Measurements from ENCODE around the gene DOCK4. TPM values are rescaled to one million over a fixed set of nuclear protein-coding genes. Genes with fewer than 3 reads are reported as not detected.

DOCK4 gene
- total and polyA plus RNA-seq, 10 of the 15 experiments (the other 5 are each of a cell fraction or from before 2014, with no cell fraction given): 0.03 to 0.73 (median 0.38) TPM

GRCh38 chr7:112176241-112176640 is 30.0 kb downstream of the DOCK4 start:
- H3K79me2 ChIP-seq (ENCODE audit: control insufficient read depth, insufficient read depth, low read length): no peaks in the 10 kb centered on the region
- no peaks in the 10 kb centered on the region for H3K36me3 ChIP-seq (ENCODE audit: control insufficient read depth in 2 of 2, insufficient read depth in 2 of 2, low read length in 1 of 2)
- H3K27ac ChIP-seq (ENCODE audit: control insufficient read depth, insufficient read depth): no peak overlapping the region
- H3K27me3 ChIP-seq (replicated peaks in 1 of 2; ENCODE audit: control insufficient read depth in 2 of 2, insufficient read depth in 2 of 2, low read length in 1 of 2): no peaks in the 10 kb centered on the region; a peak in 2 of 4 replicates
- in situ Hi-C loops (cut with MboI) (no loop called here), intact Hi-C loops (cut with micrococcal nuclease; ENCODE audit: unreplicated experiment) (no loop called here)
- ChIA-PET SMC1A (ENCODE audit: uncharacterized antibody, unreplicated experiment) (no interaction called here), CTCF (no interaction called here), RAD21 (ENCODE audit: unreplicated experiment) (no interaction called here), POLR2A (no interaction called here)
- TF ChIP-seq SP1 (IDR thresholded peaks at IDR 0.05; ENCODE audit: low read depth, low read length) (no peak), RAD21 (IDR thresholded peaks at IDR 0.05; ENCODE audit: insufficient read depth, low read depth, low read length) (no peak), DPF2 (IDR thresholded peaks at IDR 0.05) (no peak), CBFB (IDR thresholded peaks at IDR 0.05; ENCODE audit: low read depth) (no peak), FOS (IDR thresholded peaks at IDR 0.05; ENCODE audit: borderline replicate concordance, extremely low read depth, insufficient read length) (no peak)
- no TSS peak for BruUV-seq (replicated peaks)
- ATAC-seq (no peak), DNase-seq (ENCODE audit: low read depth, low spot score) (no peak), FAIRE-seq (no peak)
- no peaks in the 10 kb centered on the region for H4K20me1 ChIP-seq (ENCODE audit: control insufficient read depth, insufficient read depth)
- no peaks in the 10 kb centered on the region for H3K4me1 ChIP-seq (ENCODE audit: control insufficient read depth, insufficient read depth, low read length)
- no peak overlapping the region for H3K9ac ChIP-seq (ENCODE audit: control insufficient read depth, insufficient read depth, low read length)
- 43% methylated on average over 2 of the region's 2 CpGs for WGBS (ENCODE audit: insufficient coverage, insufficient replicate concordance, low lambda C conversion rate, missing lambda C conversion rate)
- H3K4me2 ChIP-seq (ENCODE audit: control insufficient read depth, insufficient read depth): no peak overlapping the region
- no peak overlapping the region for H3K4me3 ChIP-seq
- H3K9me3 ChIP-seq (replicated peaks; ENCODE audit: control insufficient read depth, insufficient read depth, low read length): no peaks in the 10 kb centered on the region
- H2AFZ ChIP-seq (ENCODE audit: control insufficient read depth, low read depth, low read length): no peak overlapping the region

DNA sequence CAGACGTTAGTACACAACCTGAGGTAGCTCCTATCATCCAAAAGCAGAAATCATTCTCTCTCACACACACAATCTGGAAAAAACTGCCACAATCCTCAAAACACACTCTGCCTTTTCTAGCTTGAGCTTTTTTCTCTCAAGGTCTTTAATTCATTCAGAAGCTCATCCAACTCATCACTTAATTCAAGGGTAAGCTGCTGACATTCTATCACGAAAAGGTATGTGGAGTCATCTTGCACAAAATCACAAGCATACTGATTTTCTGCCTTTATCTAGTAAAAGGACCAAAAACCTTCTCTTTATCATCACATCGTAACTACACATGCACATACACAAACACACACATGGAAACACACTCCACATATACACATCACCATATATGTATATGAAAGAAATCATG is 32.0 kb downstream of the DOCK4 start:
- Histone ChIP-seq H3K4me2 (ENCODE audit: control insufficient read depth, insufficient read depth) (no peak overlapping the region), H3K4me1 (ENCODE audit: control insufficient read depth, insufficient read depth, low read length) (no peaks in the 10 kb centered on the region), H3K9me3 (replicated peaks; ENCODE audit: control insufficient read depth, insufficient read depth, low read length) (no peaks in the 10 kb centered on the region), H3K27ac (ENCODE audit: control insufficient read depth, insufficient read depth) (no peak overlapping the region), H3K4me3 (no peak overlapping the region), H3K9ac (ENCODE audit: control insufficient read depth, insufficient read depth, low read length) (no peak overlapping the region), H3K79me2 (ENCODE audit: control insufficient read depth, insufficient read depth, low read length) (no peaks in the 10 kb centered on the region), H3K27me3 (replicated peaks in 1 of 2; ENCODE audit: control insufficient read depth in 2 of 2, insufficient read depth in 2 of 2, low read length in 1 of 2) (no peaks in the 10 kb centered on the region), H2AFZ (ENCODE audit: control insufficient read depth, low read depth, low read length) (no peak overlapping the region), H4K20me1 (ENCODE audit: control insufficient read depth, insufficient read depth) (no peaks in the 10 kb centered on the region), H3K36me3 (ENCODE audit: control insufficient read depth in 2 of 2, insufficient read depth in 2 of 2, low read length in 1 of 2) (no peaks in the 10 kb centered on the region)
- BruUV-seq (replicated peaks): no TSS peak
- in situ Hi-C loops (cut with MboI) (no loop called here), intact Hi-C loops (cut with micrococcal nuclease; ENCODE audit: unreplicated experiment) (no loop called here)
- ATAC-seq (no peak), FAIRE-seq (no peak), DNase-seq (ENCODE audit: low read depth, low spot score) (no peak)
- TF ChIP-seq ZNF687 (IDR thresholded peaks at IDR 0.05) (no peak), BMI1 (IDR thresholded peaks at IDR 0.05; ENCODE audit: borderline replicate concordance) (no peak)
- TF ChIP-seq, protein P1, sequence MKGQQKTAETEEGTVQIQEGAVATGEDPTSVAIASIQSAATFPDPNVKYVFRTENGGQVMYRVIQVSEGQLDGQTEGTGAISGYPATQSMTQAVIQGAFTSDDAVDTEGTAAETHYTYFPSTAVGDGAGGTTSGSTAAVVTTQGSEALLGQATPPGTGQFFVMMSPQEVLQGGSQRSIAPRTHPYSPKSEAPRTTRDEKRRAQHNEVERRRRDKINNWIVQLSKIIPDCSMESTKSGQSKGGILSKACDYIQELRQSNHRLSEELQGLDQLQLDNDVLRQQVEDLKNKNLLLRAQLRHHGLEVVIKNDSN (IDR thresholded peaks at IDR 0.05; ENCODE audit: borderline replicate concordance, extremely low read length, insufficient read depth, low read depth, low read length): no peak
- ChIA-PET SMC1A (ENCODE audit: uncharacterized antibody, unreplicated experiment) (no interaction called here), RAD21 (ENCODE audit: unreplicated experiment) (no interaction called here), POLR2A (no interaction called here), CTCF (no interaction called here)
- WGBS (ENCODE audit: insufficient coverage, insufficient replicate concordance, low lambda C conversion rate, missing lambda C conversion rate): 65% methylated on average over 3 of the region's 3 CpGs
